ENCODE results near the gene GNAI3. TPM values are rescaled to one million over a fixed set of nuclear protein-coding genes. Genes with fewer than 3 reads are reported as not detected.

Gene GNAI3
- total RNA-seq, 2 donors from 2014 or later, result 3.4 to 4.6 TPM

DNA sequence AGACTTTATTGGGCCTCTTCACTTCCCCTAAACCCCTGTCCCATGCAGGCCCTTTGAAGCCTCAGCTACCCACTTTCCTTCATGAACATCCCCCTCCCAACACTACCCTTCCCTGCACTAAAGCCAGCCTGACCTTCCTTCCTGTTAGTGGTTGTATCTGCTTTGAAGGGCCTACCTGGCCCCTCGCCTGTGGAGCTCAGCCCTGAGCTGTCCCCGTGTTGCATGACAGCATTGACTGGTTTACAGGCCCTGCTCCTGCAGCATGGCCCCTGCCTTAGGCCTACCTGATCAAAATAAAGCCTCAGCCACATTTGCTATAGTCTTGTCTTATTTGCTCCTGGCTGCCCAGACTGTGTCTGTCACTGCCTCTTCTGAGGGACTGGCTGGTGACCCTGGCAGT, 113.0 kb downstream of the GNAI3 start:
- ATAC-seq (no peak), DNase-seq (no peak)
- intact Hi-C loops (cut with DNase I), result no loop called here

DNA sequence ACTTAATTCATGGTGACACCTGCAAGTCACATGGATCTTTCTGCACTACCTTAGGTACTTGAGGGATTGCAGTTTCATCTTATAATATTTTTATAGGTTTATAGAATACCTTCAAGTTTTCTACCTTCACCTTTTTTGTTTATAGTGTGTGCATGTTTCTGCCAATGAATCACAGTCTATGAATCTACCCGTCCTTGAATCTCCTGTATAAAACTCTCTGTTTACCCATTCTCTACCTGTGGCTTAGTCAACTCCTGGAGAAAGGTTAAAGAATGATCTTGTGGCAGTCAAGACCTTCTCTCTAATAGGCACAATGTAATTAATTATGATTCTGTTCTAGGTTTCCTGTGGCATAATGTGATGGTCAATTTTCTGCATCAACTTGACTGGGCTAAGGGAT, 116.3 kb downstream of the GNAI3 start:
- ATAC-seq (no peak), DNase-seq (no peak)
- intact Hi-C loops (cut with DNase I), result loop anchor here in 1 of 2 donors (5.0 kb wide), 1 partner anchor 58 kb away; no protein-coding TSS in a partner anchor

DNA sequence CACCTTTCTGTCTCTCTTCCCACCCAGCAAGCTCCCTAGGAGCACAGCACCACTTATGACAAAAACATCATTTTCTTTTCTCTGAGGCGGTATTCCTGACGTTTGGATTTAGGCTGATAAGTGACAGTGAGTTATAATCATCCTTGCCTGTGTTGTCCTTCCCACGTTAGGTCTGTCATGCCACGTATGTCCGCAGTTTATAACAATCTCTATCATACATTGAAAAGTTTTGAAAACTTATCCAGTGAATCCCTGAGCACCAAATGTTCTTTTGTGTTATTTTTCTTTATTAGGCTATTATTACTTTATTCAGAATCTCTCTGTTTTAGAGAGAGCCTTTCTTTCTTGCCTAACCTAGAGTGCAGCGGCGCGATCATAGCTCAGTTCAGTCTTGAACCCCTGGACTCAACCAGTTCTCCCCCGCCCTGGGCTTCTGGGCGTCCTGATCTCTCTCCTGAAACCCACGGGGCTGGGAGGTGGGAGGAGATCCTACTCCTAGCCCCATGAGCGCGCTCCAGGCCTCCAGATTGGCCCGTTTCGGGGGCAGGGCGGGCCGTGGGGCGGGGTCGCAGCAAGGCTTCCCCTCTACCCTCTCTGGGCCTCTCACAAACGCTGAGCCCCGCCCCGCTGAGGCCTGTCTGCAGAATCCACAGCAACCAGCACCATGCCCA, 119.2 kb downstream of the GNAI3 start, which contains the start of gene GSTM2:
Gene GSTM2 (plus strand): TSS at position 606 of the 671 bp plus-strand sequence. CDS start 59 bp downstream, at position 665.
- peak; percentile 95 for DNase-seq
- intact Hi-C loops (cut with DNase I), result loop anchor here in 1 of 2 donors (5.0 kb wide), 1 partner anchor 55 kb away; no protein-coding TSS in a partner anchor
- peak; percentile 100 for ATAC-seq

Other genes starting within 250 kb of the GNAI3 start
- gene MYBPHL, start 241.6 kb upstream of the GNAI3 start, total RNA-seq, result 100 to 1,000 TPM; 220 to 239 TPM
- gene SORT1, start 150.7 kb upstream of the GNAI3 start, total RNA-seq, result 100 to 1,000 TPM; 139 to 157 TPM
- 10 to 100 TPM; 41.5 to 62.8 TPM for gene PSMA5, start 122.2 kb upstream of the GNAI3 start, total RNA-seq
- 10 to 100 TPM; 12.3 to 15.4 TPM for gene SYPL2, start 82.1 kb upstream of the GNAI3 start, total RNA-seq
- 1 to 10 TPM; 2.5 to 3.4 TPM for gene ATXN7L2, start 64.7 kb upstream of the GNAI3 start, total RNA-seq
- 1 to 10 TPM; 5.8 to 5.9 TPM for gene CYB561D1, start 54.5 kb upstream of the GNAI3 start, total RNA-seq
- 10 to 100 TPM in 1 of 2 donors, 1 to 10 TPM in 1; 9.3 to 12.6 TPM for gene AMIGO1, start 38.9 kb upstream of the GNAI3 start, total RNA-seq
- gene GPR61, start 8.7 kb upstream of the GNAI3 start, total RNA-seq, result under 1 TPM in 1 of 2 donors, not detected in 1; 0.55 TPM
- gene GNAT2, start 71.0 kb downstream of the GNAI3 start, total RNA-seq, result not detected
- gene AMPD2, start 71.2 kb downstream of the GNAI3 start, total RNA-seq, result 10 to 100 TPM; 13.1 to 25.8 TPM
- gene GSTM4, start 107.5 kb downstream of the GNAI3 start, total RNA-seq, result 10 to 100 TPM; 27.5 to 32.5 TPM
- 10 to 100 TPM; 36.7 to 44.4 TPM for gene GSTM2, start 119.4 kb downstream of the GNAI3 start, total RNA-seq
- gene GSTM1, start 139.2 kb downstream of the GNAI3 start, total RNA-seq, result not detected
- gene GSTM5, start 163.6 kb downstream of the GNAI3 start, total RNA-seq, result 1 to 10 TPM; 3.0 to 6.9 TPM
- gene GSTM3, start 192.4 kb downstream of the GNAI3 start, total RNA-seq, result 10 to 100 TPM; 46.8 to 68.7 TPM
- gene EPS8L3, start 215.3 kb downstream of the GNAI3 start, total RNA-seq, result not detected